ENCODE measurements around the gene KDM6A.
"Not testable (repeated sequence)": the region's sequence is repeated elsewhere in the genome, so short reads cannot be mapped to it uniquely, and the experiment has no call there.

The KDM6A gene

DNA sequence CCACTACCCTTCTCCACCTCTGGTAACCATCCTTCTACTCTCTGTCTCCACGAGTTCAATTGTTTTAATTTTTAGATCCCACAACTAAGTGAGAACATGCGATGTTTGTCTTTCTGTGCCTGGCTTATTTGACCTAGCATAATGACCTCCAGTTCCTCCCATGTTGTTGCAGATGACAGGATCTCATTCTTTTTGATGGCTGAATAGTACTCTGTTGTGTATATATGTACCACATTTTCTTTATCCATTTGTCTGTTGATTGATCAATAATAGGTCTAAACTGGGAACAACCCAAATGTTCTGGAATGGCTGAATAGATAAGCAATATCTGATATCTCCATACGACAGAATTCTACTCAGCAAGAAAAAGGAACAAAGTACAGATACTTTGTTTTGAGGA lies 260.5 kb downstream of the KDM6A start:
- no peak for DNase-seq

DNA sequence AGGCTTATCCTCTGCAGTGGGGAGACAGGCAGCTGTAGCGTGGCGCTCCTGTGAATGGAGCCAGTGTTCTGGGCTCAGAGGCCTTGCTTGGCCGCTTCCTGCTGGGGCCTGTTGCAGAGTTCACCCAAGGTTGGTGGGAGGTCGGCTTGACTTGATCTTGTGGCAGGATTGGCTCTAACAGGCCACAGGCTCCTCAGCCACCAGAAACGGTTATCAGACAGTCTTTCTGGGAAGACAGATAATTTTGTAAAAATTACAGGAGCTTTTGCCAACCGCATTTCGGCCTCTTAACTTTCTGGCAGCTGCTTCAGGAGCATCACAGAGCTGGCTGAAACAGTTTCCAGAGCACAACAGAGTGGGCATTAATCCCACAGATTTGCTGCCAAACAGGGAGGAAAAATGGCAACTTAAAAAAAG lies 261.3 kb downstream of the KDM6A start:
- no peak for DNase-seq

DNA sequence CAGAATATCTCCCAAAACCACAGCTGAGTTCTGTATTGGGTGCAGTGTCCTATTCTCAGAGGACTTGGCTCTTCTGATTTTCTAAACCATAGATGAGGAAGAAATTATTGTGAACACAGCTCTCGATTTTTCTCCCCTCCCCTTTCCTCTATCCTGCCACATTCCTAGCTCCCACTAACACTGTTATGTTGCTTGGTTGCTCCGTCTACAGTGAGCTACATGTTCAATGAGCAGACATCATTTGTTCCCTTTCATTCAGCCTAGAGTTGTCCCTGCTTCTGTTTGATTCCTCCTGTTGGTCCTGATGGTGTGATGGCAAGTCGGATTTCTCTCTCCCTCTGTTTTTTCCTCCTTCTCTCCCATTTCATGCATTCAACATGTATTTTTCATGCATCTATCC lies 261.8 kb downstream of the KDM6A start:
- no peak for DNase-seq

DNA sequence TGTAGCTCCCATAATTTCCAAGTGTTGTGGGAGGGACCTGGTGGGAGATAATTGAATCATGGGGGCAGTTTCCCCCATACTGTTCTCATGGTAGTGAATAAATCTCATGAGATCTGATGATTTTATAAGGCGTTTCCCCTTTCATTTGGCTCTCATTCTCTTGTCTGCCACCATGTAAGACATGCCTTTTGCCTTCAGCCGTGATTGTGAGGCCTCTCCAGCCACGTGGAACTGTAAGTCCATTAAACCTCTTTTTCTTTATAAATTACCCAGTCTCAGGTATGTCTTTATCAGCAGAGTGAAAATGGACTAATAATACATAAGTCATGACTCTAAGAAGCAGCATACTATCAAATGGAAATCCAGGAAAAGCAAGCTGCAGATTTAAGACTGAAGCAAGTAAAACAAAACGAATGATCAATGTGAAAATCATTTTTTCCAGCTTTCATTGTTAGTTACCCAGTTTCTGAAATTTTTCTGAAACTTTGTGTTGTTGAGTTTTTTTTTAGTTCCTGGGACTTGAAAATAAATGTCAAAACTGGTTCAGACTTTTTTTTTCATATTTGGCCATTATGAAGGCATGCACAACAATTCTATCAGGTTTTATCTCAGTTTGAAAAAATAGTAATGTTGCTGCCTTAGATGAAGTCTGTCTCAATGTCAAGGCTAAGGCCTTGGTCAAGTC lies 262.5 kb downstream of the KDM6A start:
- not testable (repeated sequence) for DNase-seq

DNA sequence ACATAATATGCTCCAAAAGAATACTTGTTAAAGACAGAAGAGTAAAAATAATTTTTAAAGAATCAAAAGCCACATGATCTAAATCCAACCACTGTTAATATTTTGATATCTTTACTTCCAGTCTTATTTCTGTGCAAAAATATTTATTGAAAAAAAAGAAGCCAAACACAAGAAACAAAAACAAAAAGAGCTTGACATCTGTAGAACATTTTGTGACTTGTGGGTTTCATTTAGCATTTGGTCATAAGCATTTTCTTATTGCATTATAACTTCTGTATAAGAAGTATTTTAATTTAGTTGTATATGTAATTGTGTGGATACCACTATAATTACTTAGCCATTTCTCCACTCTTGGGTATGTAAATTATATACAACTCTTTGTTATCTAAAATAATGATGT lies 264.5 kb downstream of the KDM6A start:
- DNase-seq, result no peak

DNA sequence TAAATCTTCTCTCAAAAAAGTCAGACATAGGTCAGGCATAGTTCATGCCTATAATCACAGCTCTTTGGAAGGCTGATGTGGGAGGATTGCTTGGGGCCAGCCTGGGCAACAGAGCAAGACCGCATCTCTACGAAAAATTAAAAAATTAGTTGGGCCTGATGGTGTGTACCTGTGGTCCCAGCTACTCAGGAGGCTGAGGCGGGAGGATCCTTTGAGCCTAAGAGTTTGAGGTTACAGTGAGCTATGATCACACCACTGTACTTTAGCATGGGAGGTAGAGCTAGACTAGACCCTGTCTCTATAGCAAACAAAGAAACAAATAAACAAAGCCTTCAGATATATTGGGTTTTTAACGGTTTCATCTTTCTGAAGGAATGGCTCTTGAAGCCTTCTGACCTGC lies 265.5 kb downstream of the KDM6A start:
- no peak for DNase-seq

DNA sequence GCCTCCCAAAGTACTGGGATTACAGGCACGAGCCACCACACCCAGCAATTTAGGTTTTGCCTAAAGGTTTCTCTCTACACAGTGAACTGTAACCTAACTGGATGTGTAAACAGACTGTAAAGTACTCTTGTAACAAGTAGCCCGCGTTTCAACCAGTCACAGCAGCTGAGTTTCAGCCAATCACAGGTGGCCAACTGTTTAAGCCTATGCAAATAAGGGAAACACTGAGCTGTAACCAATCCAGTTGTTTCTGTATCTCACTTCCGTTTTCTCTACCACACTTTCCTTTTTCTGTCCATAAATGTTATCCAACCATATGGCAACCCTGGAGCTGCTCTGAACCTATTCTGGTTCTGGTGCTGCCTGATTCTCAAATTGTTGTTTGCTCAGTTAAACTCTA lies 267.8 kb downstream of the KDM6A start:
- DNase-seq, result no peak

DNA sequence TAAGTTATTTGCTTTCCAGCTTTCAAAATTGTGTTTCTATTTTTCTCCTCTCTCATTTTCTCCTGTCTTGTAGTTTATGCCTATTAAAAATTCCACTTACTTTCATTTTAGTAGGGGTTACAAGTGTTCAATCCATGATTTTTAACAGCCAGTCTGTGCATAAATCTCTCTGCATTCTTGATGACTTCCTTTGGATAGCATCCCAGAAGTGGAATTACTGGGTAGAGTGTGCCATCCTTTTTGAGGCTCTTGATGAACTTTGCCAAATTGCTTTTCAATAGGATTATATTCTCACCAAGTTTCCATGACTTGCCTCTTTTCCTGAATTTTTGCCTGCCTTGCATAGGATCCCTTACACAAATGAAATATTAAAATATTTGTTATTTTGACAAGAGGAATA lies 269.2 kb downstream of the KDM6A start:
- no peak for DNase-seq

DNA sequence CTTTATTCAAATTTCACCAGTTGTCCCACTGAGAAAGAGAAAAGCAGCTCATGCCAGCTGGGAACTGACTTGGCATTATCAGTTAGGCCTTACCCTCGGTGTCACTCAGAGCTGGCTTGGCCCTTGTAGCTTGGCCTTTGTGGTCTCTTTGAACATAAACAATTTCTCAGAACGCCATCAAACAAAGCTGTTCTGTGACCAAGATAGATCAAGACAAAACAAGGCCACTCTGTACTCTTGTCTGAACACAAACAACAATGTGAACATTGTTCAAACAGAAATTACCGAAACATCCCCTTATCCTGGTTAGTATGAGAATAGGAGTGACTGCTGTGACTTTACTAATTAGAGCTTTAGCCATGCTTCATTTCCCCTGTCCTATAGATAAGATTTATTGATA lies 270.5 kb downstream of the KDM6A start:
- no peak for DNase-seq

DNA sequence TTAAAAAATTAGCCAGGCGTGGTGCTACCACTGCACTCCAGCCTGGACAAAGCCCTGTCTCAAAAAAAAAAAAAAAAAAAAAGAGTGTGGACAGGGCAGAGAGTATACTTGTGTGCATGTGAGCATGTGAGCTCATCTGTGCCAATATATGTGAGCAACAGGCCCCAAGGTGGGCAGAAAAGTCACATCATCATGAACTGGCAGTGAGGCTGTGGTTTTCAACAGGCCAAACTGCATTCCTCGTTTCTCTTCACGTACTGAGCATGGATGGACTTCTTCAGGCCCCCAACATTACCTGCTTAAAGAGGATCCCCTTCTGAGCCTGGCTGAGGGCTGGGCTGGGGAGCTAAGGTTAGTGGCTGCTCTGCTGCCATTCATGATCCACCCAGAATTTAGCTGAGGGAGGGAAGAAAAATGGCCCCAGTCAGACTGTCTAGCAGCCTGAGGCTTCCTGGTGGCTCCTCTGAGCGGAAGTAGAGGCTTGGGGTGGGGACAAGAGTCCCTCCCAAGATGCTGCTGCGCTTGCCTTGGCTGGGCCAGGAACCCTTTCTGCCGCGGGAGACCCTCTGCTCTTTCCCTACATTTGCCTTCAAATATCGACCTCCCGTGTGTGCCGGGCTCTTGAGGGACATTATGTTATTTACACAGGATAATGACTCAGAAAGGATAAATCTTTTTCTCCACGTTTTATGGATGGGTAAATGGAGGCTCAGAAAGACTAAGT lies 272.7 kb downstream of the KDM6A start:
- DNase-seq, result no peak

DNA sequence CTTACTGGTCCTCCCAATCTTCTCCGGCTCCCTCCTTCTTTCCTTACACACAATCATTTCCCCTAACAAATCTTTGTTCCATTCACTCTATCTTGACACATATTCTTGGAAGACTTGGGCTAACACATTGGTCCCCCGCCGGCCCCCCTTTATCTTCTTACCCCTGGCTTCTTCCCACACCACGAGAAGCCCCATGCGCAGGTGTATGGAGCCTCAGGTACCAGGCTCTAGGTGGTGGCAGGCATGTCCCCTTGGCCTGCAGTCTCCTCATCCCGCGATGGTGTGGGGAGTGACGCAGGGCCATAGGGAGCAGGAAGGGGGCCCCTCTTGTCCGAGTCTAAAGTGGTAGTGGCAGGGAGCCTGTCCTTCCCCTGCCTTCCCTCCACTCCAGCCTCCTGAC lies 277.8 kb downstream of the KDM6A start:
- no peak for DNase-seq

DNA sequence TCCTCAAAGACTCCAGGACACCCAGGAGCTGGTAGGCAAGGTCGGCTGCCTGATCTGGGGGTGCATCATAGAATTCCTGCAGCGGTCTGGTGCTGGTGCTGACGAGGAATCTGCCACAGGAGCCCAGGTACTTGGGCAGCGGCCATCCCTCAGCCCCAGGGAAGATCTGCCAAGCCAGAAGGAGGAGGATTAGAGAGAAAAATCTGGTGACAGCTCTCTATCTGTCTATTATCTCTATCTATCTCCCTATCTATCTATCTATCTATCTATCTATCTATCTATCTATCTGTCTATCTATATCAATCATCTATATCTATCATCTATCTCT lies 281.0 kb downstream of the KDM6A start:
- no peak for DNase-seq

DNA sequence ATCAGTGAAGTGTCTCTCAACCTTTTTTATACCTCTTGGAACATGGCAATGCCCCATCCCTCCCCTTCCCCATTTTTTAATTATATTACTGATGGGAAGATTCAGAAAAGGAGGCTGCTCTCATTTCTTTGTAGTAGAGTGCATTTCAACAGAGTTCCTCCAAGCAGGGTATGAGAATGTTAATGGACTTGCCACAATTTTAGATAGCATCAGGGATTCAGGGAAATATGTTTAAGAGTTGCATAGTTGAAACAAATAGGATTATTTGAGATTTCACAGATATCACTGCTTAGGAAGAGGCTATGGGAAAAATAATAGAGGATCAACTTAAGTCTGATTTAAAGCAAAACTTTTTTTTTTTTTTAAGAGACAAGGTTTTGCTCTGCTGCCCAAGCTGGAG lies 281.5 kb downstream of the KDM6A start:
- no peak for DNase-seq

DNA sequence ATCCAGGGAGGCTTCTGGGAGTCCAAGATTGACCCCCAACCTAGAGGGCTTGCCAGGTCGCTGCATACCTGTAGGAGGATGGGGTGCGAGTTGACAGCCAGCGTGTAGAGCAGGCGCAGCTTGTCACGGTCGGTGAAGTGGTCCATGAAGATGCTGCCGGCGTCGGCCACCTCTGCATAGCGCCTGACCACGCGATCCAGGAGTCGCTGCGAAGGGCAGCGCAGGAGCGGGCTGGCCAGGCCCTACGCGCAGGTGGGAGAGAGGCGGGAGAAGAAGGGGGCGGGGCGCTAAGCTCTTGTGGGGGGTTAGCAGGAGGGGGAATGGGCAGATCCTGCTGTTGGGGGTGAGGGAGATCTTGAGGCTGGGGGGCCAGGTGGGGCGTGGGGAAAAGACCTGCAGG lies 284.7 kb downstream of the KDM6A start:
- no peak for DNase-seq
